ENCODE data around the gene DNAJC9. TPM values are rescaled to one million over a fixed set of nuclear protein-coding genes. Genes with fewer than 3 reads are reported as not detected.

DNAJC9 gene
- total RNA-seq, 1 experiment from 2014 or later = 53.3 TPM

GRCh38 chr10:73244866-73245477 lies 2.1 kb downstream of the DNAJC9 start:
- DNase-seq (ENCODE audit: low spot score) = no peak
- in situ Hi-C loops (cut with HindIII; ENCODE audit: low sequenced_read_pairs) = no loop called here

GRCh38 chr10:73239908-73240307 lies 7.1 kb downstream of the DNAJC9 start:
- no peak for DNase-seq (ENCODE audit: low spot score)
- in situ Hi-C loops (cut with HindIII; ENCODE audit: low sequenced_read_pairs) = no loop called here

- in situ Hi-C loops (cut with HindIII; ENCODE audit: low sequenced_read_pairs) = no loop called here
- DNase-seq (ENCODE audit: low spot score) = no peak
These were observed 8.0 kb downstream of the DNAJC9 start for GRCh38 chr10:73238990-73239566.

- no peak for DNase-seq (ENCODE audit: low spot score)
- in situ Hi-C loops (cut with HindIII; ENCODE audit: low sequenced_read_pairs) = no loop called here
These were observed 12.4 kb downstream of the DNAJC9 start for GRCh38 chr10:73234695-73235094.

GRCh38 chr10:73233883-73234282 lies 13.2 kb downstream of the DNAJC9 start:
- in situ Hi-C loops (cut with HindIII; ENCODE audit: low sequenced_read_pairs) = no loop called here
- DNase-seq (ENCODE audit: low spot score) = no peak

GRCh38 chr10:73232887-73233286 lies 14.2 kb downstream of the DNAJC9 start:
- in situ Hi-C loops (cut with HindIII; ENCODE audit: low sequenced_read_pairs) = no loop called here
- DNase-seq (ENCODE audit: low spot score) = peak; percentile 14

- no peak for DNase-seq (ENCODE audit: low spot score)
- in situ Hi-C loops (cut with HindIII; ENCODE audit: low sequenced_read_pairs) = no loop called here
These were observed 17.5 kb downstream of the DNAJC9 start for GRCh38 chr10:73229567-73229966.

GRCh38 chr10:73228247-73228646 lies 18.8 kb downstream of the DNAJC9 start:
- in situ Hi-C loops (cut with HindIII; ENCODE audit: low sequenced_read_pairs) = no loop called here

GRCh38 chr10:73226663-73227062 lies 20.4 kb downstream of the DNAJC9 start:
- in situ Hi-C loops (cut with HindIII; ENCODE audit: low sequenced_read_pairs) = no loop called here
- DNase-seq (ENCODE audit: low spot score) = no peak

More at GRCh38 chr10:73228247-73228646, 18.8 kb downstream of the DNAJC9 start:
- DNase-seq (ENCODE audit: low spot score) = no peak

GRCh38 chr10:73225518-73225917 lies 21.5 kb downstream of the DNAJC9 start:
- DNase-seq (ENCODE audit: low spot score) = no peak
- in situ Hi-C loops (cut with HindIII; ENCODE audit: low sequenced_read_pairs) = no loop called here

- in situ Hi-C loops (cut with HindIII; ENCODE audit: low sequenced_read_pairs) = no loop called here
- DNase-seq (ENCODE audit: low spot score) = no peak
These were observed 26.1 kb downstream of the DNAJC9 start for GRCh38 chr10:73220989-73221388.

- in situ Hi-C loops (cut with HindIII; ENCODE audit: low sequenced_read_pairs) = no loop called here
- DNase-seq (ENCODE audit: low spot score) = no peak
These were observed 27.7 kb downstream of the DNAJC9 start for GRCh38 chr10:73219384-73219783.

- in situ Hi-C loops (cut with HindIII; ENCODE audit: low sequenced_read_pairs) = no loop called here
- no peak for DNase-seq (ENCODE audit: low spot score)
These were observed 28.4 kb downstream of the DNAJC9 start for GRCh38 chr10:73218431-73219191.

- no peak for DNase-seq (ENCODE audit: low spot score)
- in situ Hi-C loops (cut with HindIII; ENCODE audit: low sequenced_read_pairs) = no loop called here
These were observed 29.4 kb downstream of the DNAJC9 start for GRCh38 chr10:73217628-73218027.

- in situ Hi-C loops (cut with HindIII; ENCODE audit: low sequenced_read_pairs) = no loop called here
- DNase-seq (ENCODE audit: low spot score) = no peak
These were observed 31.3 kb downstream of the DNAJC9 start for GRCh38 chr10:73215749-73216148.

GRCh38 chr10:73211106-73211811 lies 35.8 kb downstream of the DNAJC9 start:
- in situ Hi-C loops (cut with HindIII; ENCODE audit: low sequenced_read_pairs) = no loop called here
- DNase-seq (ENCODE audit: low spot score) = no peak

GRCh38 chr10:73210395-73211105 lies 36.5 kb downstream of the DNAJC9 start:
- DNase-seq (ENCODE audit: low spot score) = no peak
- in situ Hi-C loops (cut with HindIII; ENCODE audit: low sequenced_read_pairs) = no loop called here

GRCh38 chr10:73209705-73210104 lies 37.4 kb downstream of the DNAJC9 start:
- DNase-seq (ENCODE audit: low spot score) = no peak
- in situ Hi-C loops (cut with HindIII; ENCODE audit: low sequenced_read_pairs) = no loop called here

- in situ Hi-C loops (cut with HindIII; ENCODE audit: low sequenced_read_pairs) = no loop called here
- DNase-seq (ENCODE audit: low spot score) = no peak
These were observed 39.2 kb downstream of the DNAJC9 start for GRCh38 chr10:73207883-73208282.
